SK-N-SH (cell line): ENCODE measurements around the gene CDK5RAP1. TPM values are rescaled to one million over a fixed set of nuclear protein-coding genes. Genes with fewer than 3 reads are reported as not detected.

ENCODE experiments used
- CTCF ChIA-PET: fragments of 300-600, 350-600 bp; formaldehyde crosslinking; extraction: SDS; loops from one replicate; lab custom pipeline; 2021; lab: Yijun Ruan, JAX
- POLR2A ChIA-PET: fragments of 350-600 bp; sonication (Branson Sonifier 250); formaldehyde crosslinking; extraction: SDS; loops from one replicate; lab custom pipeline; 2020; ENCODE audit warnings: antibody characterized with exemption, inconsistent platforms; lab: Yijun Ruan, JAX
- DNase-seq: peaks from one replicate; pipeline ENCODE4 v3.0.0; 2012
- H2AFZ ChIP-seq: fragments of 200-600 bp; sonication (generic); 2 replicates; pipeline ENCODE4 v1.8.1; 2016; ENCODE audit warnings: antibody characterized with exemption, mild to moderate bottlenecking, low read depth
- H3F3A ChIP-seq: fragments of 200-600 bp; sonication (generic); replicated peaks from 2 replicates; pipeline ENCODE3; 2016; ENCODE audit warnings: antibody characterized with exemption, mild to moderate bottlenecking; ENCODE audit not compliant: insufficient read depth
- H3K27ac ChIP-seq, 2 experiments: fragments of 200-500 bp in 1 of 2; fragments of 200-600 bp in 1 of 2; sonication (Bioruptor generic) in 1 of 2; sonication (generic), shearing (Covaris generic) in 1 of 2; 2 replicates each; pipeline versions ENCODE4 v1.5.1 to v1.6.1; 2014 to 2016; ENCODE audit warnings: low read depth in 2 of 2, inconsistent platforms in 1 of 2, low read length in 1 of 2, mild to moderate bottlenecking in 1 of 2, mixed read lengths in 1 of 2
- H3K27me3 ChIP-seq: fragments of 200-600 bp; sonication (generic), shearing (Covaris generic); 2 replicates; pipeline ENCODE4 v1.6.1; 2016; ENCODE audit warnings: mixed run types; ENCODE audit not compliant: insufficient read depth
- H3K36me3 ChIP-seq, 2 experiments: fragments of 200-500 bp in 1 of 2; fragments of 200-600 bp in 1 of 2; sonication (Bioruptor generic) in 1 of 2; sonication (generic) in 1 of 2; replicated peaks in 1 of 2; 2 replicates each; pipeline versions ENCODE3 to v1.5.1; 2014 to 2016; ENCODE audit warnings: low read length in 1 of 2, mild to moderate bottlenecking in 1 of 2; ENCODE audit not compliant: insufficient read depth in 2 of 2, control insufficient read depth in 1 of 2
- H3K4me1 ChIP-seq, 2 experiments: fragments of 200-500 bp in 1 of 2; fragments of 200-600 bp in 1 of 2; sonication (Bioruptor generic) in 1 of 2; sonication (generic), shearing (Covaris generic) in 1 of 2; 2 replicates each; pipeline versions ENCODE4 v1.5.1 to v1.6.1; 2014 to 2016; ENCODE audit warnings: low read depth in 1 of 2, low read length in 1 of 2, mixed run types in 1 of 2; ENCODE audit not compliant: insufficient read depth in 2 of 2, control insufficient read depth in 1 of 2
- H3K4me2 ChIP-seq: fragments of 200-600 bp; sonication (generic), shearing (Covaris generic); 2 replicates; pipeline ENCODE4 v1.6.1; 2017; ENCODE audit warnings: mixed run types
- H3K4me3 ChIP-seq, 2 experiments: fragments of 200-500 bp in 1 of 2; fragments of 200-600 bp in 1 of 2; sonication (Bioruptor generic) in 1 of 2; sonication (generic), shearing (Covaris generic) in 1 of 2; 2 replicates each; pipeline versions ENCODE4 v1.5.1 to v1.8.1; 2014 to 2016; ENCODE audit warnings: low read depth in 2 of 2, inconsistent platforms in 1 of 2, low read length in 1 of 2, mild to moderate bottlenecking in 1 of 2, mixed read lengths in 1 of 2, moderate library complexity in 1 of 2
- H3K79me2 ChIP-seq: fragments of 200-600 bp; sonication (generic); 2 replicates; pipeline ENCODE4 v1.8.1; 2017; ENCODE audit warnings: mild to moderate bottlenecking; ENCODE audit not compliant: insufficient read depth
- H3K9ac ChIP-seq: fragments of 200-600 bp; sonication (generic); 2 replicates; pipeline ENCODE4 v1.6.1; 2017; ENCODE audit warnings: mixed run types
- H3K9me2 ChIP-seq: fragments of 200-600 bp; sonication (generic); 2 replicates; pipeline ENCODE4 v1.6.1; 2017; ENCODE audit warnings: mixed run types
- H3K9me3 ChIP-seq: fragments of 200-600 bp; sonication (generic); 2 replicates; pipeline ENCODE4 v1.6.1; 2017; ENCODE audit warnings: mixed run types, mild to moderate bottlenecking, moderate library complexity
- H4K20me1 ChIP-seq: fragments of 200-600 bp; sonication (generic); 2 replicates; pipeline ENCODE4 v1.6.1; 2017; ENCODE audit warnings: mild to moderate bottlenecking, mixed run types; ENCODE audit not compliant: insufficient read depth
- CHD2 ChIP-seq: fragments of 150-350 bp; IDR thresholded peaks from 2 replicates; pipeline ENCODE4 v1.6.1; 2018; ENCODE audit warnings: low read length; ENCODE audit not compliant: partially characterized antibody
- CTCF ChIP-seq: fragments of 200-600 bp; sonication (generic); IDR thresholded peaks from 2 replicates; pipeline ENCODE4 v1.6.1; 2017; ENCODE audit warnings: antibody characterized with exemption, mild to moderate bottlenecking, moderate library complexity
- ELF1 ChIP-seq: IDR thresholded peaks from 2 replicates; pipeline ENCODE4 v1.4.0; 2012
- EP300 ChIP-seq, 2 experiments: IDR thresholded peaks; 2 replicates each; pipeline versions ENCODE4 v1.4.0 to v1.6.1; 2012; ENCODE audit warnings: borderline replicate concordance in 1 of 2, low read depth in 1 of 2, low read length in 1 of 2
- FOSL2 ChIP-seq: IDR thresholded peaks from 2 replicates; pipeline ENCODE4 v1.4.0; 2012; ENCODE audit warnings: low read depth, mild to moderate bottlenecking, moderate library complexity, borderline replicate concordance
- FOXJ3 ChIP-seq: sonication (generic); formaldehyde crosslinking; IDR thresholded peaks from 2 replicates; pipeline ENCODE4 v1.5.1; 2020; ENCODE audit warnings: mild to moderate bottlenecking, missing genetic modification reagents
- GABPA ChIP-seq: IDR thresholded peaks from 2 replicates; pipeline ENCODE4 v1.4.0; 2012; ENCODE audit warnings: low read depth, mild to moderate bottlenecking
- IRF3 ChIP-seq: fragments of 150-350 bp; IDR thresholded peaks from 2 replicates; pipeline ENCODE4 v1.6.1; 2016; ENCODE audit warnings: mild to moderate bottlenecking, low read depth, low read length
- JUND ChIP-seq: IDR thresholded peaks from 2 replicates; pipeline ENCODE4 v1.4.0; 2012
- MEF2A ChIP-seq: IDR thresholded peaks from 2 replicates; pipeline ENCODE4 v1.4.0; 2012; ENCODE audit warnings: low read depth, borderline replicate concordance
- NFIC ChIP-seq: IDR thresholded peaks from 2 replicates; pipeline ENCODE4 v1.4.0; 2012; ENCODE audit warnings: borderline replicate concordance
- NRF1 ChIP-seq: IDR thresholded peaks from 2 replicates; pipeline ENCODE4 v1.6.1; 2012; ENCODE audit warnings: low read depth, mild to moderate bottlenecking, low read length
- PBX3 ChIP-seq: IDR thresholded peaks from 2 replicates; pipeline ENCODE4; 2012
- RAD21 ChIP-seq: IDR thresholded peaks from 2 replicates; pipeline ENCODE4 v1.6.1; 2012; ENCODE audit warnings: mild to moderate bottlenecking, low read length
- RCOR1 ChIP-seq: fragments of 150-350 bp; IDR thresholded peaks from 2 replicates; pipeline ENCODE4 v1.6.1; 2017; ENCODE audit warnings: antibody characterized with exemption, low read length
- REST ChIP-seq: IDR thresholded peaks from 2 replicates; pipeline ENCODE4 v1.6.1; 2012; ENCODE audit warnings: mild to moderate bottlenecking, low read depth, low read length, moderate library complexity
- RFX5 ChIP-seq: IDR thresholded peaks from 2 replicates; pipeline ENCODE4 v1.6.1; 2012; ENCODE audit warnings: mild to moderate bottlenecking, improper control_type of control experiment, low read length
- SIN3A ChIP-seq: IDR thresholded peaks from 2 replicates; pipeline ENCODE4 v1.6.1; 2012; ENCODE audit warnings: low read depth, mild to moderate bottlenecking, low read length, moderate library complexity, borderline replicate concordance
- TAF1 ChIP-seq: IDR thresholded peaks from 2 replicates; pipeline ENCODE4 v1.6.1; 2012; ENCODE audit warnings: low read depth, mild to moderate bottlenecking, low read length, moderate library complexity, borderline replicate concordance
- TCF12 ChIP-seq: IDR thresholded peaks from 2 replicates; pipeline ENCODE4 v1.4.0; 2012
- TEAD4 ChIP-seq: IDR thresholded peaks from 2 replicates; pipeline ENCODE4 v1.4.0; 2012; ENCODE audit warnings: mild to moderate bottlenecking, borderline replicate concordance; ENCODE audit not compliant: insufficient read depth
- USF2 ChIP-seq: fragments of 150-350 bp; IDR thresholded peaks from 2 replicates; pipeline ENCODE4 v1.6.1; 2017; ENCODE audit warnings: antibody characterized with exemption, low read length, low read depth, borderline replicate concordance
- YY1 ChIP-seq: IDR thresholded peaks from 2 replicates; pipeline ENCODE4 v1.4.0; 2012; ENCODE audit warnings: low read depth, mild to moderate bottlenecking
- WGBS: methylation state at CpG from one replicate; pipeline ENCODE4 v1.1.6; 2017; ENCODE audit warnings: low lambda C conversion rate; 5-methylcytosine and 5-hydroxymethylcytosine counted together
- polyA plus RNA-seq, 3 experiments: library from polyadenylated mRNA; depleted of rRNA; stranded (reverse); fragments of >200 nt; gene quantifications; 2 replicates each; pipeline ENCODE4 v1.2.3, GENCODE V29; 2012

Gene CDK5RAP1
- polyA plus RNA-seq, 1 of the 3 experiments (the other 2 are of a cell fraction) = 30.5 TPM

- TF ChIP-seq MEF2A (no peak), GABPA (peak; percentile 100), PBX3 (peak; percentile 58), CHD2 (peak; percentile 91), USF2 (no peak)
- TF ChIP-seq, all 33 proteins: peak for 17
Measured at GRCh38 chr20:33401184-33401920, at the start of gene CDK5RAP1 (continued).

- no peak for DNase-seq
- Histone ChIP-seq H2AFZ (no peak overlapping the region), H3K79me2 (no peaks in the 10 kb centered on the region), H3K36me3 (no peaks in the 10 kb centered on the region), H3K27ac (no peak overlapping the region), H3K27me3 (no peaks in the 10 kb centered on the region), H3K9ac (no peak overlapping the region), H3K9me2 (no peaks in the 10 kb centered on the region), H3F3A (no peaks in the 10 kb centered on the region), H3K9me3 (no peaks in the 10 kb centered on the region), H4K20me1 (no peaks in the 10 kb centered on the region), H3K4me2 (no peak overlapping the region), H3K4me3 (no peak overlapping the region), H3K4me1 (no peaks in the 10 kb centered on the region; a peak in 1 of 4 replicates)
- 49% methylated on average over 4 of the region's 4 CpGs for WGBS
- no peak for TF ChIP-seq IRF3
- no peak for TF ChIP-seq TAF1
- TF ChIP-seq YY1 = no peak
- no peak for TF ChIP-seq RFX5
- no peak for TF ChIP-seq FOSL2
- no peak for TF ChIP-seq JUND
- no peak for TF ChIP-seq EP300 (IDR thresholded peaks at IDR 0.05; ENCODE audit: borderline replicate concordance in 1 of 2, low read depth in 1 of 2, low read length in 1 of 2)
- no peak for TF ChIP-seq NRF1
- no peak for TF ChIP-seq ELF1
- no peak for TF ChIP-seq TEAD4
- no peak for TF ChIP-seq NFIC
- TF ChIP-seq GABPA = no peak
- no peak for TF ChIP-seq RAD21
- no peak for TF ChIP-seq RCOR1
- no peak for TF ChIP-seq CTCF
- TF ChIP-seq CHD2 = no peak
- no peak for TF ChIP-seq TCF12
- no peak for TF ChIP-seq REST
- no peak for TF ChIP-seq FOXJ3 (CRISPR knock-in tag)
- TF ChIP-seq SIN3A = no peak
- ChIA-PET CTCF (no interaction called here), POLR2A (no interaction called here)
Measured at GRCh38 chr20:33450867-33451266, 49.5 kb upstream of the CDK5RAP1 start.
